ENCODE measurements around the gene CHRM4.

GRCh38 chr11:46375392-46376101, 16.0 kb downstream of the CHRM4 start:
- TF ChIP-seq CTCF (conservative IDR thresholded peaks at IDR 0.05; ENCODE audit: low read length), result no peak
- TF ChIP-seq EZH2phosphoT487 (IDR thresholded peaks at IDR 0.05; ENCODE audit: borderline replicate concordance), result no peak
